Duodenal mucosa (tissue), 2 donors: ENCODE results near the gene RSPO1.

ENCODE experiments used
- H3K27ac ChIP-seq: one replicate; pipeline ENCODE4 v1.7.0; 2013; ENCODE audit warnings: low read depth, low read length
- H3K27me3 ChIP-seq, 2 donors: one replicate each; pipeline ENCODE4 v1.7.0; 2013; ENCODE audit warnings: low read length in 2 of 2, control low read depth in 1 of 2; ENCODE audit not compliant: insufficient read depth in 2 of 2, control insufficient read depth in 1 of 2
- H3K36me3 ChIP-seq, 2 donors: one replicate each; pipeline ENCODE4 v1.7.0; 2013; ENCODE audit warnings: low read length in 2 of 2, control low read depth in 1 of 2; ENCODE audit not compliant: insufficient read depth in 2 of 2, control insufficient read depth in 1 of 2
- H3K4me1 ChIP-seq, 2 donors: one replicate each; pipeline ENCODE4 v1.7.0; 2013; ENCODE audit warnings: low read length in 2 of 2, control low read depth in 1 of 2; ENCODE audit not compliant: insufficient read depth in 2 of 2, control insufficient read depth in 1 of 2
- H3K4me3 ChIP-seq, 2 donors: one replicate each; pipeline ENCODE4 v1.7.0; 2013; ENCODE audit warnings: low read length in 2 of 2, low read depth in 1 of 2
- H3K9ac ChIP-seq, 2 donors: one replicate each; pipeline ENCODE4 v1.7.0; 2013; ENCODE audit warnings: low read length in 2 of 2, low read depth in 1 of 2
- H3K9me3 ChIP-seq, 2 donors: one replicate each; pipeline ENCODE4 v1.7.0; 2013; ENCODE audit warnings: low read length in 2 of 2, control low read depth in 1 of 2; ENCODE audit not compliant: control insufficient read depth in 1 of 2

RSPO1 gene

DNA sequence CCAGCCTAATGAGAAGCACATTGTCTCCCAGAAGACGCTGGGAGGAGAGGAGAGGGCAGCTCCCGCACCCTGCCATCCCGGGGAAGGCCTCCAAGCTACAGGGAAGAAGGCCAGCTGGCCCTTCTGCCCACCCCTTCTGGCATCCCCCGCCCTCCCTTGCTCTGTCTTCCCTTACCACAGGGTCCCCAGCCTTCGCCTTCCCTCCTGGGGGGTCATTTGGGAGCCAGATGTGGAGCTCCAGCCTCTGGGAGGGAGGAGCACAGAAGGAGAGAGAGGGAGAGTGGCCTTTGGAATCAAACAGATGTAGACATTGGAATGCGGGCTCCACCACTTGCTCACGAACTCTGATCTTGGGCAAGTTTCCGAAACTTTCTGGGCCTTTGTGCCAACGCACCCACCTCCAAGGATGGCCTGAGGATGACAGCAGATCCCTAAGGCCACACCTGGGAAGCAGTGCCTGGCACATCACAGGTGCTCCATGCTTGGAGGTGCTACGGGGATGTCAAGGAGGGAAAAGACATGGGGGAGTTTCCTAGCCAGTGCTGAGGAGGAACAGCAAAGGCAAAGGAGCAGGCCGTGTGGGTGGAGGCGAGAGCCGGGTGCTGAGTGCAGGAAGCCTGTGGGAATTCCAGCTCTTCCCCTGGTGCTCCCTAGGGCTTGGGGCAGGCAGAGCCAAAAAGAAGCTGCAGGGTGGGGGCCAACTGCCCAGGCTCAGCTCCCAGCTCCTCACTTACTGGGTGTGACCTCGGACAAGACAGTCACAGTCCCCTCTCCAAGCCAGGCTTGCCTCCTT, 23.1 kb upstream of the RSPO1 start:
- Histone ChIP-seq H3K4me3 (no peak overlapping the region), H3K36me3 (no peaks in the 10 kb centered on the region), H3K27me3 (peaks cover 0 to 5% of the 10 kb centered on the region in 2 donors), H3K9ac (no peak overlapping the region), H3K27ac (no peak overlapping the region), H3K4me1 (no peaks in the 10 kb centered on the region), H3K9me3 (no peaks in the 10 kb centered on the region)

DNA sequence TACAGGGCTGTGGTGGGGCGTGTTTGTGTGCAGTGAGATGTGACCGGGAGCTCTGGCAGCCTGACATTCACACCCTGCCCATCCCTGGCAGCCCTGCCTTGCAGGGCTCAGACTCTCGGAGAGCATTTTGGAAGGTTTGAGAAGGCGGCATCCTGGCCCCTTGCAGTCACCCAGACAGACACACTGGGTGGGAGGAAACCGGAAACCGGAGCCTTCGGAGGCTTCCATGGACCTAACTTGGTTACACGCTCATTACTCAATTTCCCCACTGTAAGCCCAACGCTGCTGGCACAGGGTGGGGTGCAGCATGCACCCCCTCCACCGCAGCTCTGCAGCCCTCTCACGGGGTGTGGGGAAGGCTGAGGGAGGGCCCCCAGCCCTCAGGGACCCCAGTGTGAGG, 22.2 kb upstream of the RSPO1 start:
- Histone ChIP-seq H3K27me3 (peaks cover 0 to 5% of the 10 kb centered on the region in 2 donors), H3K9ac (no peak overlapping the region), H3K36me3 (no peaks in the 10 kb centered on the region), H3K4me3 (no peak overlapping the region), H3K4me1 (no peaks in the 10 kb centered on the region), H3K9me3 (no peaks in the 10 kb centered on the region), H3K27ac (no peak overlapping the region)

DNA sequence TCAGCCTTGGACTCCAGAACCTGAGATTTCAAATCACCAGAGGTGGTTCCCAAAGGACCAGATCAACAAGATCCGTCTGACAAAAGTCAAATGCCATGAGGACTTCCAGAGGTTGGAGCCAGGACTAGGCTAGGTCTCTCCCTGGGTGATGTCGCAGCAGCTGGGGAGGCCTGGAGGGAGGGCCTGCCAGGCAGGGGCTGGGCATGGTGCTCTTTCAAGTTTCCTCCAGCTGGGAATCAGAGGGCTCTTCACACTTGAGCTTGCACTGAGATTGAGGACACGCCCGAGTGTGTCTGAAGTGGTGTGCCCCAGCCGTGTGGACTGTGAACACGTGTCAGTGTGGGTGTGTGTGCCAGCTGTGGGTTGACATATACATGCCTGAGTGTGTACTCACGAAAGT, 21.3 kb upstream of the RSPO1 start:
- Histone ChIP-seq H3K27ac (no peak overlapping the region), H3K4me1 (no peaks in the 10 kb centered on the region), H3K9ac (no peak overlapping the region), H3K27me3 (peaks cover 0 to 5% of the 10 kb centered on the region in 2 donors), H3K9me3 (no peaks in the 10 kb centered on the region), H3K36me3 (no peaks in the 10 kb centered on the region), H3K4me3 (no peak overlapping the region)

DNA sequence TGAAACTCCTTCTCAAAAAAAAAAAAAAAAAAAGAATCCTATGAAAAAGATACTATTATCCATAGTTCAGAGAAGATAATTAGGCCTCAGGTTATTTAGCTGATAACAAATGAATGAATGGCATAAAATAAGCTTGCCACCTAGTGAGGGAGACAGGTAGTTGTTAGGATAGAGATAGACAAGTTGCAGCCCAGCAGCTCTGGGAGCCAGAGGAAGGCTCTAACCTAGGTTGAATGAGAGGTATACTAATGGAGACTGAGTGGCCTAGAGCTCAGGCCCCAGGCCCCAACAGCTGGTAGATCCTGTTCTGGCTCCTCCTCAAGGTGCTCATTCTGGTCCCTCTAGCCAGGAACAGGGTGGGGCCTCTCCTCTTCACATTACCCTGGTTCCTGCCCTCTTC, 20.6 kb upstream of the RSPO1 start:
- H3K27me3 ChIP-seq: peaks cover 0 to 4% of the 10 kb centered on the region in 2 donors
- no peak overlapping the region for H3K27ac ChIP-seq
- H3K4me1 ChIP-seq: no peaks in the 10 kb centered on the region
- no peaks in the 10 kb centered on the region for H3K36me3 ChIP-seq
- H3K4me3 ChIP-seq: no peak overlapping the region
- H3K9me3 ChIP-seq: no peaks in the 10 kb centered on the region
- H3K9ac ChIP-seq: no peak overlapping the region

DNA sequence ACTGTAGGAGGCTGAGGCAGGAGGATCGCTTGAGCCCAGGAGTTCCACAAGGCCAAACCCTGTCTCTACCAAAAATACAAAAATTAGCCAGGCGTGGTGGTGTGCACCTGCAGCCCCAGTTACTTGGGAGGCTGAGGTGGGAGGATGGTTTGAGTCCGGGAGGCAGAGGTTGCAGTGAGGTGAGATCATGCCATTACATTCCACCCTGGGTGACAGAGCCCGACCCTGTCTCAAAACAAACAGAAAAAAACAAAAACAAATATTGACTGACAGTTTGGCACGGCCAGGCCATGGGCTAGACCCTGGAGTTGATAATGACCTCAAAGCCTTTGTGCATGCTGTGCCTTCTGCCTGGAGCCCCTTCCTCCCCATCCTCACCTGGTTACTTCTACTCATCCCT, 19.2 kb upstream of the RSPO1 start:
- H3K27me3 ChIP-seq: no peaks in the 10 kb centered on the region
- no peaks in the 10 kb centered on the region for H3K36me3 ChIP-seq
- no peak overlapping the region for H3K9ac ChIP-seq
- H3K4me3 ChIP-seq: no peak overlapping the region
- no peak overlapping the region for H3K27ac ChIP-seq
- no peaks in the 10 kb centered on the region for H3K9me3 ChIP-seq
- no peaks in the 10 kb centered on the region for H3K4me1 ChIP-seq

DNA sequence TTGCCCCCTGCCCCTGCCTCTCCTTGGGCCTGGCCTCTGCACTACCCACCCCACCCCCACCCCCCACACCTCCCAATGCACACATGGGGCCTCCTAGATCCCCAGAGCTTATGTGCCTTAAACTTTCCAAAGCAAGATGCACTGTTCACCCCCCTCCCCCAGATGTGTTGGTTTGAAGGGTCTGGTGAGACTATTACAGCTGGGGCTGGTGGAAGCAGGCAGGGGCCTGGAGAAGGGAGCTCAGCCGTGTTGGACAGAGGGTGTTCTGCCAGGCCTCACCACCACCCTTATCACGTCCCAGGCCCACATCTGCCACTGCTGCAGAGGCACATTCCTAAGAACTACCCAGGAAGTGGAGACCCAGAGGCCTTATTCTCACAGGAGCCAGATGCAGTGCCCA, 18.3 kb upstream of the RSPO1 start:
- Histone ChIP-seq H3K9me3 (no peaks in the 10 kb centered on the region), H3K27ac (no peak overlapping the region), H3K4me3 (no peak overlapping the region), H3K27me3 (no peaks in the 10 kb centered on the region), H3K9ac (no peak overlapping the region), H3K36me3 (no peaks in the 10 kb centered on the region), H3K4me1 (no peaks in the 10 kb centered on the region)

DNA sequence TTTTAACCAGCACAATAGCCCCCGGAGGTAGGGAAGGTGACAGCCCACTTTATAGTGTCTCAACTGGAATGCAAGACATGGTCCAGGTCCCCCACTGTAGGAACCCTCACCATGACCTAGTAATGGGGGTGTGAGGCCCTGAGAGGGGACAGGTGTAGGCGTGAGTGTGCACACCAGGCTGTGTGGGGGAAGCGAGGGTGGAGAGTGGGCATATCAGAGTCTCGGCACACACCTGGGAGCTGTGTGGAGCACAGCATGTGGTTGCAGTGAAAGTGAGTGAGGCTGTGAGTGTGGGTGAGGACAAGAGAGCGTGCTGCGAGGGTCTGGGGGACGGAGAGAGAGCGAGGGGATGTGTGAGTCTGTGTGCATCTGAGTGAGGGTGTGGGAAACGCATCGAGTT, 17.1 kb upstream of the RSPO1 start:
- H3K9me3 ChIP-seq: no peaks in the 10 kb centered on the region

DNA sequence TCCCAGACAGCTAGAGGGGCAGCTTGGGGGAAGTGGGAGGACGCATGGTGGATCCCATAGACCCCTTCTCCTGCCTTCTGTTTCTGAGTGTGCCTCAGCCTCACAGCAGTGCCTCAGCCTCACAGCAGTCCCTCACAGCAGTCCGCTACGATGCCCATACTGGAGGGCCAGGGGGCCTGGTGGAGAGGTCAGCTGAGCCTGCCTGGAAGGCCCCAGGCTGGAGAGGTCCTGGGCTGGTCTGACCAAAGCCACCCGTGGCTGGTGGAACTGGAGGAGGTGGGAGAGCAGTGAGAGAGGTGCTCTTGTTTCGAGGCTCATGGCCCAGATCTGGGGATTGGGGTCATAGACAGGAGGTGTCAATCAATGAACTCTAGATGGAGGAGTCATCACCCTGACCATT, 16.0 kb upstream of the RSPO1 start:
- no peaks in the 10 kb centered on the region for H3K36me3 ChIP-seq
- H3K4me1 ChIP-seq: no peaks in the 10 kb centered on the region
- no peak overlapping the region for H3K9ac ChIP-seq
- H3K4me3 ChIP-seq: no peak overlapping the region
- H3K27me3 ChIP-seq: no peaks in the 10 kb centered on the region
- no peaks in the 10 kb centered on the region for H3K9me3 ChIP-seq
- no peak overlapping the region for H3K27ac ChIP-seq

More for the DNA sequence above, 17.1 kb upstream of the RSPO1 start:
- no peak overlapping the region for H3K9ac ChIP-seq
- no peaks in the 10 kb centered on the region for H3K27me3 ChIP-seq
- H3K36me3 ChIP-seq: no peaks in the 10 kb centered on the region
- no peak overlapping the region for H3K27ac ChIP-seq
- H3K4me1 ChIP-seq: no peaks in the 10 kb centered on the region
- H3K4me3 ChIP-seq: no peak overlapping the region

DNA sequence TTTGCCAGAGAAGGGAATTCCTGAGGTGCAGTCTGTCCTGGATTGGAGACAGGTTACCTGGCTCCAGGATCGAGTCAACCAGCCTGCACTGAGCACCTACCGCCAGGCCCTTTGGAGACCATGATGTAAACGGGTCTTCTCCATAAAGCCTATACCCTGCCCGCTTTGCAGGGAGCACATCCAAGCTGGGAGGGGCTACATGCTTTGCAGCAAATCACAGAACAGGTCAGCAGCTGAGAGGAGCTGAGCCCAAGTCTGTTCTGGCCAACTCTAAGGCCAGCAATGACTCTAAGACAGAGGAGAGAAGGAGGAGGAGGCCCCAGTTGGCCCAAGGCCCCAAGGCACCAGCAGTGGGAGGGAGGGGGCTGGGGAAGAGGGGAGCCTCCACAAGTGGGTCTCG, 15.5 kb upstream of the RSPO1 start:
- Histone ChIP-seq H3K36me3 (no peaks in the 10 kb centered on the region), H3K27ac (no peak overlapping the region), H3K27me3 (no peaks in the 10 kb centered on the region), H3K4me3 (no peak overlapping the region), H3K4me1 (no peaks in the 10 kb centered on the region), H3K9me3 (no peaks in the 10 kb centered on the region), H3K9ac (no peak overlapping the region)

DNA sequence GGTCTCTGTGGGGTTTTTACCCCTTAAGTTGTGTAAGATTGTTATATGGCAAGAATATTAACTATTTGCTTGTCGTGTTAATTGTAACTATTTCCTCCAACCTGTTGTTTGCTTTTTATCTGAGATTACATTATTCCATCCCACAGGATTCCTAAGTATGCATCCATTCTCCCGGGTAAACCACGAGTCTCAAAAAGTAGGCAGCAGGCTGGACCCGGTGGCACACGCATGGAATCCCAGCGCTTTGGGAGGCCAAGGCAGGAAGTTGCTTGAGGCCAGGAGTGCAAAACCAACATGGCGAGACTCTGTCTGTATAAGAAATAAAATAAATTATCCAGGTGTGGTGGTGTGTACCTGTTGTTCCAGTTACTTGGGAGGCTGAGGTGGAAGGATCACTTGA, 12.6 kb upstream of the RSPO1 start:
- Histone ChIP-seq H3K9ac (no peak overlapping the region), H3K36me3 (no peaks in the 10 kb centered on the region), H3K27me3 (peaks cover 0 to 10% of the 10 kb centered on the region in 2 donors), H3K9me3 (no peaks in the 10 kb centered on the region), H3K4me3 (no peak overlapping the region), H3K4me1 (no peaks in the 10 kb centered on the region), H3K27ac (no peak overlapping the region)
